Fibroblast of lung (primary cell): ENCODE results near the gene MYOC. TPM values are rescaled to one million over a fixed set of nuclear protein-coding genes. Genes with fewer than 3 reads are reported as not detected.
"Not testable (repeated sequence)": the region's sequence is repeated elsewhere in the genome, so short reads cannot be mapped to it uniquely, and the experiment has no call there.

Experiments used
- DNase-seq, 2 donors: peaks; one replicate each; pipeline versions ENCODE4 v3.0.0 to v3.0.0-alpha.2; 2010; ENCODE audit warnings: low read depth in 2 of 2
- H2AFZ ChIP-seq: 2 replicates; pipeline ENCODE4 v1.5.1; 2012; ENCODE audit warnings: low read length, control low read depth, inconsistent platforms
- H3K27ac ChIP-seq: 2 replicates; pipeline ENCODE4 v1.5.1; 2011; ENCODE audit warnings: low read length, control low read depth; ENCODE audit not compliant: insufficient read depth
- H3K27me3 ChIP-seq: 2 replicates; pipeline ENCODE4 v1.5.1; 2011; ENCODE audit warnings: mild to moderate bottlenecking, low read length; ENCODE audit not compliant: control insufficient read depth, insufficient read depth
- H3K36me3 ChIP-seq: 2 replicates; pipeline ENCODE4 v1.5.1; 2011; ENCODE audit warnings: low read length; ENCODE audit not compliant: control insufficient read depth, insufficient read depth
- H3K4me1 ChIP-seq: 2 replicates; pipeline ENCODE4 v1.5.1; 2011; ENCODE audit warnings: low read length; ENCODE audit not compliant: control insufficient read depth, insufficient read depth; ENCODE audit errors: extremely low read depth
- H3K4me2 ChIP-seq: 2 replicates; pipeline ENCODE4 v1.5.1; 2011; ENCODE audit warnings: low read length, control low read depth; ENCODE audit not compliant: insufficient read depth; ENCODE audit errors: extremely low read depth
- H3K4me3 ChIP-seq, 4 experiments: fragments of 200-600 bp in 1 of 4; sonication (generic) in 1 of 4; replicated peaks in 1 of 4; 2 replicates each; pipeline ENCODE4 v1.5.1; 2011 to 2016; ENCODE audit warnings: low read length in 4 of 4, low read depth in 3 of 4, mild to moderate bottlenecking in 3 of 4, control low read depth in 2 of 4, inconsistent platforms in 1 of 4, mixed read lengths in 1 of 4; ENCODE audit not compliant: insufficient read depth in 1 of 4; ENCODE audit errors: control extremely low read depth in 1 of 4
- H3K79me2 ChIP-seq: 2 replicates; pipeline ENCODE4 v1.5.1; 2012; ENCODE audit warnings: mild to moderate bottlenecking, low read length, inconsistent platforms; ENCODE audit not compliant: control insufficient read depth, insufficient read depth
- H3K9ac ChIP-seq: 2 replicates; pipeline ENCODE4 v1.5.1; 2011; ENCODE audit warnings: mild to moderate bottlenecking, low read length, control low read depth; ENCODE audit not compliant: insufficient read depth
- H3K9me3 ChIP-seq: 2 replicates; pipeline ENCODE4 v1.5.1; 2012; ENCODE audit warnings: low read depth, low read length; ENCODE audit not compliant: control insufficient read depth, insufficient read depth
- H4K20me1 ChIP-seq: 2 replicates; pipeline ENCODE4 v1.5.1; 2011; ENCODE audit warnings: low read length; ENCODE audit not compliant: control insufficient read depth, insufficient read depth; ENCODE audit errors: extremely low read depth
- CTCF ChIP-seq, 2 donors: IDR thresholded peaks in 1 of 2; conservative IDR thresholded peaks in 1 of 2; 1 replicate in 1 of 2; 2 replicates in 1 of 2; pipeline ENCODE4 v1.5.1; 2011 to 2012; ENCODE audit warnings: low read length in 2 of 2, control low read depth in 1 of 2, inconsistent platforms in 1 of 2, low read depth in 1 of 2, mild to moderate bottlenecking in 1 of 2
- EZH2 ChIP-seq: IDR thresholded peaks from 2 replicates; pipeline ENCODE4 v1.5.1; 2012; ENCODE audit warnings: low read length, control low read depth, mild to moderate bottlenecking; ENCODE audit errors: missing control alignments
- polyA plus RNA-seq, 2 donors: library from polyadenylated mRNA; depleted of rRNA in 1 of 2; stranded (reverse) in 1 of 2; unstranded in 1 of 2; fragments of >200 nt; gene quantifications; 2 replicates each; pipeline ENCODE4 v1.2.1, GENCODE V29; 2011 to 2012; ENCODE audit warnings: missing spikeins in 1 of 2
- total RNA-seq: library from RNA; depleted of rRNA; stranded (reverse); fragments of >200 nt; gene quantifications from 2 replicates; pipeline ENCODE4 v1.2.1, GENCODE V29; 2014

Gene MYOC
- total and polyA plus RNA-seq, 2 donors (not counting 1 experiment from before 2014, with no cell fraction given), result 1.2 to 2.0 TPM

- H3K9me3 ChIP-seq, result no peaks in the 10 kb centered on the region
- no peak for DNase-seq
- H3K4me1 ChIP-seq, result no peaks in the 10 kb centered on the region
- H3K4me2 ChIP-seq, result no peak overlapping the region
- no peak overlapping the region for H3K27ac ChIP-seq
- no peaks in the 10 kb centered on the region for H3K36me3 ChIP-seq
- H3K27me3 ChIP-seq, result no peaks in the 10 kb centered on the region
- H2AFZ ChIP-seq, result no peak overlapping the region
- no peaks in the 10 kb centered on the region for H4K20me1 ChIP-seq
- no peaks in the 10 kb centered on the region for H3K79me2 ChIP-seq
- no peak overlapping the region for H3K9ac ChIP-seq
- H3K4me3 ChIP-seq, result no peak overlapping the region
- TF ChIP-seq EZH2 (no peak), CTCF (conservative IDR thresholded peaks at IDR 0.05 in 1 of 2, IDR thresholded peaks at IDR 0.05 in 1 of 2; ENCODE audit: low read depth in 1 of 2, low read length in 2 of 2) (no peak)
These were observed 46.0 kb downstream of the MYOC start for GRCh38 chr1:171606402-171606941.

- not testable (repeated sequence) for H3K9me3 ChIP-seq, H3K27ac ChIP-seq, H3K36me3 ChIP-seq, H3K79me2 ChIP-seq, H3K4me1 ChIP-seq, H3K4me3 ChIP-seq, H3K9ac ChIP-seq, H2AFZ ChIP-seq, H3K4me2 ChIP-seq, H4K20me1 ChIP-seq, DNase-seq, H3K27me3 ChIP-seq
These were observed 49.4 kb downstream of the MYOC start for GRCh38 chr1:171603042-171603441.

GRCh38 chr1:171600862-171601261 is 51.6 kb downstream of the MYOC start:
- Histone ChIP-seq H3K4me3 (no peak overlapping the region), H3K9me3 (no peaks in the 10 kb centered on the region), H3K79me2 (no peaks in the 10 kb centered on the region), H3K27ac (no peak overlapping the region), H4K20me1 (no peaks in the 10 kb centered on the region), H3K27me3 (no peaks in the 10 kb centered on the region), H3K36me3 (no peaks in the 10 kb centered on the region), H3K4me1 (no peaks in the 10 kb centered on the region), H3K9ac (no peak overlapping the region), H2AFZ (no peak overlapping the region), H3K4me2 (no peak overlapping the region)
- DNase-seq, result no peak
- TF ChIP-seq CTCF (conservative IDR thresholded peaks at IDR 0.05 in 1 of 2, IDR thresholded peaks at IDR 0.05 in 1 of 2; ENCODE audit: low read depth in 1 of 2, low read length in 2 of 2) (no peak), EZH2 (no peak)

GRCh38 chr1:171600310-171600709 is 52.2 kb downstream of the MYOC start:
- not testable (repeated sequence) for H3K4me1 ChIP-seq, H3K36me3 ChIP-seq, H3K4me2 ChIP-seq, H3K9me3 ChIP-seq, DNase-seq, H3K79me2 ChIP-seq, H3K9ac ChIP-seq, H2AFZ ChIP-seq, H3K27me3 ChIP-seq, H3K4me3 ChIP-seq, H4K20me1 ChIP-seq, H3K27ac ChIP-seq
